H1 (cell line): ENCODE results near the gene PTPN22. TPM values are rescaled to one million over a fixed set of nuclear protein-coding genes. Genes with fewer than 3 reads are reported as not detected.

Experiments used
- CTCF ChIA-PET: fragments of 300-600 bp; sonication (Branson Sonifier 250); formaldehyde crosslinking; loops from one replicate; lab custom pipeline; 2021; ENCODE audit not compliant: partially characterized antibody; lab: Charles Lee
- POLR2A ChIA-PET: fragments of 300-600 bp; sonication (Branson Sonifier 250); formaldehyde crosslinking; loops from one replicate; lab custom pipeline; 2021; ENCODE audit warnings: inconsistent platforms; ENCODE audit not compliant: partially characterized antibody; lab: Charles Lee
- DNase-seq, 2 experiments: peaks; one replicate each; pipeline versions ENCODE4 v3.0.0 to v3.0.0-alpha.2; 2010 to 2022; ENCODE audit warnings: low spot score in 2 of 2, low read depth in 1 of 2, mixed read lengths in 1 of 2
- FAIRE-seq: peaks from 2 replicates; lab custom pipeline; 2011; peaks lifted over from hg19 to GRCh38; lab: Jason Lieb, UNC
- H2AFZ ChIP-seq: 2 replicates; pipeline ENCODE4 v1.8.1; 2012; ENCODE audit warnings: low read length, inconsistent platforms
- H2AK5ac ChIP-seq: 2 replicates; pipeline ENCODE4 v1.6.1; 2013; ENCODE audit warnings: low read depth, low read length
- H2BK120ac ChIP-seq: replicated peaks from 2 replicates; pipeline ENCODE3; 2013; ENCODE audit warnings: low read depth, low read length, inconsistent platforms
- H2BK12ac ChIP-seq: 2 replicates; pipeline ENCODE4 v1.6.1; 2013; ENCODE audit warnings: low read depth, low read length
- H2BK15ac ChIP-seq: 2 replicates; pipeline ENCODE4 v1.6.1; 2013; ENCODE audit warnings: low read length
- H2BK20ac ChIP-seq: 2 replicates; pipeline ENCODE4 v1.6.1; 2013; ENCODE audit warnings: low read length
- H2BK5ac ChIP-seq: 2 replicates; pipeline ENCODE4 v1.6.1; 2013; ENCODE audit warnings: low read depth, low read length
- H3K14ac ChIP-seq: 2 replicates; pipeline ENCODE4 v1.6.1; 2013; ENCODE audit warnings: inconsistent platforms; ENCODE audit not compliant: insufficient read length
- H3K18ac ChIP-seq: 2 replicates; pipeline ENCODE4 v1.6.1; 2013; ENCODE audit warnings: low read length; ENCODE audit errors: extremely low read depth
- H3K23ac ChIP-seq: 2 replicates; pipeline ENCODE4 v1.6.1; 2013; ENCODE audit warnings: inconsistent platforms; ENCODE audit not compliant: insufficient read length
- H3K23me2 ChIP-seq: 2 replicates; pipeline ENCODE4 v1.6.1; 2013; ENCODE audit warnings: low read depth, low read length
- H3K27ac ChIP-seq: 2 replicates; pipeline ENCODE4 v1.6.1; 2011; ENCODE audit warnings: low read depth, low read length, inconsistent platforms
- H3K27me3 ChIP-seq, 4 experiments: replicated peaks in 1 of 4; 1 replicate in 1 of 4; 2 replicates in 3 of 4; pipeline versions ENCODE4 v1.6.1 to v1.8.1; 2011 to 2013; ENCODE audit warnings: low read length in 3 of 4, mild to moderate bottlenecking in 3 of 4, inconsistent platforms in 2 of 4, mixed read lengths in 2 of 4, moderate library complexity in 1 of 4; ENCODE audit not compliant: control insufficient read depth in 3 of 4, insufficient read depth in 3 of 4; ENCODE audit errors: extremely low read depth in 1 of 4
- H3K36me3 ChIP-seq, 4 experiments: 2 replicates each; pipeline versions ENCODE4 v1.6.1 to v1.8.1; 2011 to 2013; ENCODE audit warnings: mild to moderate bottlenecking in 4 of 4, low read length in 3 of 4, moderate library complexity in 2 of 4, control low read depth in 1 of 4, inconsistent platforms in 1 of 4; ENCODE audit not compliant: insufficient read depth in 4 of 4, control insufficient read depth in 2 of 4
- H3K4ac ChIP-seq: replicated peaks from 2 replicates; pipeline ENCODE3; 2013; ENCODE audit warnings: low read length, low read depth, mixed read lengths, inconsistent platforms; ENCODE audit not compliant: insufficient read length
- H3K4me1 ChIP-seq, 4 experiments: replicated peaks in 1 of 4; 1 replicate in 1 of 4; 2 replicates in 3 of 4; pipeline versions ENCODE4 v1.6.1 to v1.8.1; 2011 to 2013; ENCODE audit warnings: low read length in 3 of 4, inconsistent platforms in 2 of 4, mixed read lengths in 1 of 4; ENCODE audit not compliant: insufficient read depth in 4 of 4, control insufficient read depth in 3 of 4
- H3K4me2 ChIP-seq, 2 experiments: 2 replicates each; pipeline versions ENCODE4 v1.6.1 to v1.8.1; 2011 to 2013; ENCODE audit warnings: low read depth in 2 of 2, low read length in 2 of 2, control low read depth in 1 of 2, inconsistent platforms in 1 of 2, mild to moderate bottlenecking in 1 of 2; ENCODE audit not compliant: insufficient read depth in 1 of 2
- H3K4me3 ChIP-seq, 4 experiments: fragments of 200-600, 300-600 bp in 1 of 4; sonication (generic), shearing (Covaris generic), sonication (Bioruptor Twin) in 1 of 4; 2 replicates each; pipeline versions ENCODE4 v1.5.1 to v1.8.1; 2011 to 2016; ENCODE audit warnings: low read length in 4 of 4, low read depth in 3 of 4, control low read depth in 2 of 4, inconsistent platforms in 2 of 4, mild to moderate bottlenecking in 2 of 4, mixed read lengths in 1 of 4, moderate library complexity in 1 of 4; ENCODE audit not compliant: insufficient read depth in 2 of 4; ENCODE audit errors: extremely low read depth in 1 of 4
- H3K56ac ChIP-seq: replicated peaks from 2 replicates; pipeline ENCODE3; 2013; ENCODE audit warnings: low read depth, mild to moderate bottlenecking, mixed read lengths, low read length, inconsistent platforms; ENCODE audit not compliant: insufficient read length
- H3K79me1 ChIP-seq: 2 replicates; pipeline ENCODE4 v1.6.1; 2013; ENCODE audit warnings: low read depth, low read length, control low read depth
- H3K79me2 ChIP-seq, 2 experiments: 2 replicates each; pipeline versions ENCODE4 v1.6.1 to v1.8.1; 2012 to 2013; ENCODE audit warnings: low read length in 2 of 2, mild to moderate bottlenecking in 2 of 2, inconsistent platforms in 1 of 2; ENCODE audit not compliant: insufficient read depth in 2 of 2, control insufficient read depth in 1 of 2
- H3K9ac ChIP-seq, 4 experiments: replicated peaks in 1 of 4; 1 replicate in 1 of 4; 2 replicates in 3 of 4; pipeline versions ENCODE4 v1.6.1 to v1.8.1; 2011 to 2013; ENCODE audit warnings: low read depth in 3 of 4, low read length in 3 of 4, control low read depth in 2 of 4, mild to moderate bottlenecking in 2 of 4, moderate library complexity in 2 of 4, inconsistent platforms in 1 of 4; ENCODE audit errors: extremely low read depth in 1 of 4
- H3K9me3 ChIP-seq, 2 experiments: 2 replicates each; pipeline versions ENCODE4 v1.6.1 to v1.8.1; 2012 to 2013; ENCODE audit warnings: mild to moderate bottlenecking in 2 of 2, moderate library complexity in 2 of 2, control low read depth in 1 of 2, inconsistent platforms in 1 of 2, low read depth in 1 of 2, low read length in 1 of 2, mixed read lengths in 1 of 2; ENCODE audit not compliant: insufficient read depth in 2 of 2
- H4K20me1 ChIP-seq, 2 experiments: replicated peaks in 1 of 2; 2 replicates each; pipeline versions ENCODE3 to v1.8.1; 2011 to 2013; ENCODE audit warnings: inconsistent platforms in 2 of 2, low read length in 2 of 2, mild to moderate bottlenecking in 1 of 2; ENCODE audit not compliant: insufficient read depth in 2 of 2, control insufficient read depth in 1 of 2
- H4K5ac ChIP-seq: 2 replicates; pipeline ENCODE4 v1.6.1; 2013; ENCODE audit warnings: low read length, low read depth, mixed read lengths, inconsistent platforms; ENCODE audit not compliant: insufficient read length
- H4K8ac ChIP-seq: 2 replicates; pipeline ENCODE4 v1.8.0; 2013; ENCODE audit warnings: mild to moderate bottlenecking, moderate library complexity, low read length, inconsistent platforms; ENCODE audit not compliant: insufficient read depth; ENCODE audit errors: extremely low read depth
- H4K91ac ChIP-seq: replicated peaks from 2 replicates; pipeline ENCODE3; 2013; ENCODE audit warnings: low read length, mixed read lengths, inconsistent platforms; ENCODE audit not compliant: insufficient read length
- ASH2L ChIP-seq: fragments of 200-600, 300-600 bp; sonication (generic); IDR thresholded peaks from one replicate; pipeline ENCODE4 v1.7.1; 2017; ENCODE audit warnings: low read length
- JUN ChIP-seq: IDR thresholded peaks from 2 replicates; pipeline ENCODE4 v1.6.1; 2011; ENCODE audit warnings: low read depth, mild to moderate bottlenecking, improper control_type of control experiment, low read length
- RBBP5 ChIP-seq: IDR thresholded peaks from 2 replicates; pipeline ENCODE4 v1.7.1; 2012; ENCODE audit warnings: low read depth, mild to moderate bottlenecking, inconsistent platforms, low read length, moderate library complexity, borderline replicate concordance
- RFX5 ChIP-seq: IDR thresholded peaks from 2 replicates; pipeline ENCODE4 v1.6.1; 2011; ENCODE audit warnings: low read depth, low read length, improper control_type of control experiment, borderline replicate concordance
- RNF2 ChIP-seq: fragments of 200-900, 300-1000 bp; sonication (generic); IDR thresholded peaks from 2 replicates; pipeline ENCODE4 v1.7.1; 2016; ENCODE audit warnings: borderline replicate concordance, low read depth, mild to moderate bottlenecking, antibody characterized with exemption, low read length; ENCODE audit not compliant: poor library complexity, severe bottlenecking; ENCODE audit errors: missing control alignments
- WGBS, 2 experiments: shearing (Covaris generic) in 1 of 2; methylation state at CpG; one replicate each; pipeline versions ENCODE4 v1.1.6 to v1.1.7; 2013 to 2015; ENCODE audit warnings: low lambda C conversion rate in 2 of 2, mixed read lengths in 2 of 2, inconsistent platforms in 1 of 2, low coverage in 1 of 2, missing lambda C conversion rate in 1 of 2; ENCODE audit not compliant: insufficient replicate concordance in 2 of 2, insufficient coverage in 1 of 2, insufficient read length in 1 of 2; ENCODE audit errors: extremely low coverage in 1 of 2, missing lambda C conversion rate in 1 of 2; 5-methylcytosine and 5-hydroxymethylcytosine counted together
- polyA plus RNA-seq, 7 experiments: library from polyadenylated mRNA; depleted of rRNA in 3 of 7; stranded (reverse) in 5 of 7; unstranded in 2 of 7; fragments of >200 nt in 5 of 7; fragments of 200-250 nt in 2 of 7; gene quantifications; 1 replicate in 5 of 7; 2 replicates in 1 of 7; 4 replicates in 1 of 7; pipeline versions ENCODE4 v1.2.1 to v1.2.3, GENCODE V29; 2011 to 2013; ENCODE audit warnings: missing spikeins in 2 of 7, mixed read lengths in 2 of 7
- total RNA-seq: library from RNA; stranded (reverse); fragmentation: NEBNext Ultra II Directional; extraction: Animal tissue kit (Norgen Biotek cat#: 25700); gene quantifications from 2 replicates; pipeline ENCODE4 v1.2.1, GENCODE V29; 2021

Gene PTPN22
- total and polyA plus RNA-seq, 2 of the 8 experiments (the other 6 are each of a cell fraction or from before 2014, with no cell fraction given) = not detected

GRCh38 chr1:113895961-113896360 is 24.4 kb upstream of the PTPN22 start:
- no peak overlapping the region for H2BK120ac ChIP-seq
- no peak overlapping the region for H2AK5ac ChIP-seq
- H3K79me1 ChIP-seq = no peaks in the 10 kb centered on the region
- H4K8ac ChIP-seq = no peak overlapping the region
- H2BK15ac ChIP-seq = no peak overlapping the region
- H3K14ac ChIP-seq = no peak overlapping the region
- H3K9ac ChIP-seq = no peak overlapping the region
- H2BK12ac ChIP-seq = no peak overlapping the region
- no peak overlapping the region for H3K56ac ChIP-seq
- no peak overlapping the region for H4K5ac ChIP-seq
- H3K18ac ChIP-seq = no peak overlapping the region
- H3K9me3 ChIP-seq = no peaks in the 10 kb centered on the region
- no peak overlapping the region for H2BK20ac ChIP-seq
- H4K91ac ChIP-seq = no peak overlapping the region
- TF ChIP-seq RBBP5 = no peak
- TF ChIP-seq ASH2L = no peak
- TF ChIP-seq RFX5 = no peak
- no peak for TF ChIP-seq JUN
- TF ChIP-seq RNF2 = no peak
- H3K23me2 ChIP-seq = no peaks in the 10 kb centered on the region
- H4K20me1 ChIP-seq = no peaks in the 10 kb centered on the region
- no peak overlapping the region for H3K27ac ChIP-seq
- ChIA-PET CTCF (interaction anchor here (0.9 to 1.0 kb wide), 3 partner anchors 12 to 614 kb away, joined by 3 read pairs; no protein-coding TSS in a partner anchor), POLR2A (interaction anchor here (1.8 kb wide), 1 partner anchor 8 kb away, joined by 4 read pairs; the partner anchor contains the start of gene AP4B1)
- H3K4me3 ChIP-seq = no peak overlapping the region
- H3K4ac ChIP-seq = no peak overlapping the region
- H3K36me3 ChIP-seq = peaks cover 0 to 15% (median 7%) of the 10 kb centered on the region in 4 experiments; a peak in 4 of 8 replicates
- H2AFZ ChIP-seq = no peak overlapping the region
- H3K27me3 ChIP-seq = no peaks in the 10 kb centered on the region
- no peak overlapping the region for H3K4me2 ChIP-seq
- H3K4me1 ChIP-seq = no peaks in the 10 kb centered on the region
- no peak overlapping the region for H3K23ac ChIP-seq
- no peaks in the 10 kb centered on the region for H3K79me2 ChIP-seq
- FAIRE-seq = no peak
- 92% methylated on average over 8 of the region's 8 CpGs; no CpG with 5 or more reads in 1 of the 2 experiments for WGBS, 2 experiments
- DNase-seq = no peak
- H2BK5ac ChIP-seq = no peak overlapping the region
